DMS 273 (cell line): ENCODE measurements around the gene TAS2R31.
A peak's percentile ranks its signal among the peaks of the same experiment; 100 is the strongest.
"Not testable (repeated sequence)": the region's sequence is repeated elsewhere in the genome, so short reads cannot be mapped to it uniquely, and the experiment has no call there.

ENCODE experiments used
- DNase-seq: peaks from one replicate; lab custom pipeline; 2025; ENCODE audit not compliant: unreplicated experiment; lab: John Stamatoyannopoulos, UW

The TAS2R31 gene

GRCh38 chr12:11031307-11031706, at the start of gene TAS2R31:
Gene TAS2R31 (minus strand): TSS chr12:11031407. CDS start chr12:11031335, 72 bp downstream.
- no peak for DNase-seq

GRCh38 chr12:11078246-11078645, 47.0 kb upstream of the TAS2R31 start:
- DNase-seq: no peak

GRCh38 chr12:11075642-11076041, 44.4 kb upstream of the TAS2R31 start:
- no peak for DNase-seq

GRCh38 chr12:11071414-11071813, 40.2 kb upstream of the TAS2R31 start:
- DNase-seq: no peak

GRCh38 chr12:11070999-11071398, 39.8 kb upstream of the TAS2R31 start:
- DNase-seq: no peak

GRCh38 chr12:11069854-11070365, 38.7 kb upstream of the TAS2R31 start:
- DNase-seq: no peak

GRCh38 chr12:11067514-11067913, 36.3 kb upstream of the TAS2R31 start:
- peak; percentile 22 for DNase-seq

- not testable (repeated sequence) for DNase-seq
Observed at GRCh38 chr12:11062194-11062593, 31.0 kb upstream of the TAS2R31 start, which contains the start of gene TAS2R46. Gene TAS2R46 (minus strand): TSS chr12:11062294. CDS start chr12:11062294, 0 bp downstream.

GRCh38 chr12:11059784-11060183, 28.6 kb upstream of the TAS2R31 start:
- DNase-seq: no peak

- DNase-seq: no peak
Observed at GRCh38 chr12:11059041-11059440, 27.8 kb upstream of the TAS2R31 start.

- DNase-seq: no peak
Observed at GRCh38 chr12:11055306-11055705, 24.1 kb upstream of the TAS2R31 start.

GRCh38 chr12:11049806-11050531, 18.8 kb upstream of the TAS2R31 start:
- DNase-seq: not testable (repeated sequence)

- not testable (repeated sequence) for DNase-seq
Observed at GRCh38 chr12:11041366-11041765, 10.2 kb upstream of the TAS2R31 start.

GRCh38 chr12:11040162-11040561, 9.0 kb upstream of the TAS2R31 start:
- DNase-seq: no peak

- DNase-seq: no peak
Observed at GRCh38 chr12:11039171-11039570, 8.0 kb upstream of the TAS2R31 start.

GRCh38 chr12:11033959-11034358, 2.8 kb upstream of the TAS2R31 start:
- DNase-seq: not testable (repeated sequence)

- DNase-seq: no peak
Observed at GRCh38 chr12:11026118-11026517, 5.1 kb downstream of the TAS2R31 start.

- DNase-seq: no peak
Observed at GRCh38 chr12:11023387-11023786, 7.8 kb downstream of the TAS2R31 start.

GRCh38 chr12:11022520-11022919, 8.7 kb downstream of the TAS2R31 start, which contains the start of gene TAS2R19:
Gene TAS2R19 (minus strand): TSS chr12:11022620. CDS start chr12:11022571, 49 bp downstream.
- no peak for DNase-seq

- no peak for DNase-seq
Observed at GRCh38 chr12:11016937-11017336, 14.3 kb downstream of the TAS2R31 start.

GRCh38 chr12:11015775-11016430, 15.3 kb downstream of the TAS2R31 start:
- DNase-seq: no peak

- DNase-seq: no peak
Observed at GRCh38 chr12:11014234-11014633, 17.0 kb downstream of the TAS2R31 start.
